ENCODE results near the gene CAMKK2. TPM values are rescaled to one million over a fixed set of nuclear protein-coding genes. Genes with fewer than 3 reads are reported as not detected.

CAMKK2 gene
- total RNA-seq, 1 donor from 2014 or later = 13.3 TPM

- H3K36me3 ChIP-seq = peaks cover 4% of the 10 kb centered on the region
- H3K9me3 ChIP-seq (replicated peaks) = peaks cover 7% of the 10 kb centered on the region
- no peak overlapping the region for H3K4me3 ChIP-seq
- DNase-seq = no peak
- no peak overlapping the region for H3K27ac ChIP-seq (replicated peaks)
- no peaks in the 10 kb centered on the region for H3K27me3 ChIP-seq (ENCODE audit: low read depth)
- no peak for TF ChIP-seq CTCF (IDR thresholded peaks at IDR 0.05; ENCODE audit: borderline replicate concordance)
- peaks cover 7% of the 10 kb centered on the region for H3K4me1 ChIP-seq
- intact Hi-C loops (cut with micrococcal nuclease) = no loop called here
Observed at GRCh38 chr12:121189619-121190155, 106.8 kb downstream of the CAMKK2 start.

- DNase-seq = no peak
- Histone ChIP-seq H3K27ac (replicated peaks) (no peak overlapping the region), H3K9me3 (replicated peaks) (peaks cover 7% of the 10 kb centered on the region), H3K36me3 (peaks cover 9% of the 10 kb centered on the region), H3K4me1 (peaks cover 7% of the 10 kb centered on the region), H3K27me3 (ENCODE audit: low read depth) (no peaks in the 10 kb centered on the region), H3K4me3 (no peak overlapping the region)
- intact Hi-C loops (cut with micrococcal nuclease) = no loop called here
- no peak for TF ChIP-seq CTCF (IDR thresholded peaks at IDR 0.05; ENCODE audit: borderline replicate concordance)
Observed at GRCh38 chr12:121189131-121189530, 107.4 kb downstream of the CAMKK2 start.

- intact Hi-C loops (cut with micrococcal nuclease) = no loop called here
- H3K27ac ChIP-seq (replicated peaks) = no peak overlapping the region
- DNase-seq = no peak
- no peak overlapping the region for H3K4me3 ChIP-seq
- TF ChIP-seq CTCF (IDR thresholded peaks at IDR 0.05; ENCODE audit: borderline replicate concordance) = no peak
- H3K4me1 ChIP-seq = peaks cover 7% of the 10 kb centered on the region
- peaks cover 7% of the 10 kb centered on the region for H3K9me3 ChIP-seq (replicated peaks)
- H3K36me3 ChIP-seq = peaks cover 10% of the 10 kb centered on the region
- no peaks in the 10 kb centered on the region for H3K27me3 ChIP-seq (ENCODE audit: low read depth)
Observed at GRCh38 chr12:121188227-121188626, 108.3 kb downstream of the CAMKK2 start.

Other genes with a start within 250 kb of the CAMKK2 start
- gene P2RX7, start 163.8 kb downstream of the CAMKK2 start, total RNA-seq = 1.6 TPM
- 4.7 TPM for gene P2RX4, start 86.6 kb downstream of the CAMKK2 start, total RNA-seq
- 65.1 TPM for gene ANAPC5, start 55.7 kb upstream of the CAMKK2 start, total RNA-seq
- 22.4 TPM for gene RNF34, start 103.4 kb upstream of the CAMKK2 start, total RNA-seq